Stimulated activated CD4-positive, alpha-beta T cell treated with anti-CD3 and anti-CD28 coated beads, Interleukin-15, amount 100 ng/mL, for 48 hours (primary cell): ENCODE data around the gene MTA3.

Experiments used
- DNase-seq, 2 donors: peaks; one replicate each; pipeline ENCODE4 v3.0.0-alpha.2; 2020; ENCODE audit warnings: low read depth in 2 of 2

The MTA3 gene

GRCh38 chr2:42733852-42734251, 165.4 kb downstream of the MTA3 start:
- no peak for DNase-seq

- no peak for DNase-seq
Observed at GRCh38 chr2:42736598-42737322, 168.3 kb downstream of the MTA3 start.

GRCh38 chr2:42741140-42741539, 172.7 kb downstream of the MTA3 start:
- DNase-seq = no peak

- no peak for DNase-seq
Observed at GRCh38 chr2:42742740-42743658, 174.6 kb downstream of the MTA3 start.

- DNase-seq = no peak
Observed at GRCh38 chr2:42743659-42743990, 175.2 kb downstream of the MTA3 start.

- no peak for DNase-seq
Observed at GRCh38 chr2:42744545-42745082, 176.2 kb downstream of the MTA3 start.

- DNase-seq = no peak
Observed at GRCh38 chr2:42747422-42747821, 179.0 kb downstream of the MTA3 start.

- DNase-seq = no peak
Observed at GRCh38 chr2:42748840-42749239, 180.4 kb downstream of the MTA3 start.

GRCh38 chr2:42752314-42752713, 183.9 kb downstream of the MTA3 start:
- no peak for DNase-seq

GRCh38 chr2:42752816-42753813, 184.7 kb downstream of the MTA3 start:
- no peak for DNase-seq

- DNase-seq = no peak
Observed at GRCh38 chr2:42754021-42754775, 185.8 kb downstream of the MTA3 start.

GRCh38 chr2:42754776-42755140, 186.3 kb downstream of the MTA3 start:
- no peak for DNase-seq

- no peak for DNase-seq
Observed at GRCh38 chr2:42755191-42755880, 186.9 kb downstream of the MTA3 start.

- DNase-seq = no peak
Observed at GRCh38 chr2:42756150-42756775, 187.8 kb downstream of the MTA3 start.

- DNase-seq = no peak
Observed at GRCh38 chr2:42756966-42757513, 188.6 kb downstream of the MTA3 start.

- no peak for DNase-seq
Observed at GRCh38 chr2:42757981-42758740, 189.7 kb downstream of the MTA3 start.

- DNase-seq = no peak
Observed at GRCh38 chr2:42758751-42759150, 190.3 kb downstream of the MTA3 start.

- DNase-seq = no peak
Observed at GRCh38 chr2:42761554-42761953, 193.1 kb downstream of the MTA3 start.

GRCh38 chr2:42762155-42762554, 193.7 kb downstream of the MTA3 start:
- DNase-seq = no peak
